Stimulated activated CD4-positive, alpha-beta T cell treated with anti-CD3 and anti-CD28 coated beads, TNF-alpha, amount 100 ng/mL, for 48 hours (primary cell): Measurements from ENCODE around the gene GALM.
"Not testable (repeated sequence)": the region's sequence is repeated elsewhere in the genome, so short reads cannot be mapped to it uniquely, and the experiment has no call there.

Experiments used
- DNase-seq, 3 donors: peaks; one replicate each; pipeline ENCODE4 v3.0.0-alpha.2; 2020; ENCODE audit warnings: low read depth in 3 of 3

Gene GALM

GRCh38 chr2:38680868-38681267 is 15.0 kb downstream of the GALM start:
- not testable (repeated sequence) for DNase-seq

GRCh38 chr2:38682008-38682575 is 16.2 kb downstream of the GALM start:
- DNase-seq, result no peak

- DNase-seq, result not testable (repeated sequence)
These were observed 16.7 kb downstream of the GALM start for GRCh38 chr2:38682620-38683019.

DNA sequence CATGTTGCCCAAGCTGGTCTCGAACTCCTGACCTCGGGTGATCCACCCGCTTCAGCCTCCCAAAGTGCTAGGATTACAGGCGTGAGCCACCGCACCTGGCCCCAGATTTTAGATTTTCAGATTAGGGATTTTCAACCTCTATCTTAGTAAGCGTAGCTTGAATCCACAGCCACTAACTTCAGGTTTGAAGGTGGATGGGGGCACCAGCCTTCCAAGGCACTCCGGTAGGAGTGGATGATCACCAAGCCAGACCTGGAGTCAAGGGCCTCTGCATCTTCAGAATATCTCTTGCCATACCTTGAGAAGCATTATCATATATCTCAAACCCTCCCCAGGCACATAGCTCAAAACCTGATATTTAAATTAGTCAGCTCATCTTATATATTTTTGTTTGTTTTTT is 17.9 kb downstream of the GALM start:
- no peak for DNase-seq

GRCh38 chr2:38685116-38685735 is 19.3 kb downstream of the GALM start:
- DNase-seq, result no peak

DNA sequence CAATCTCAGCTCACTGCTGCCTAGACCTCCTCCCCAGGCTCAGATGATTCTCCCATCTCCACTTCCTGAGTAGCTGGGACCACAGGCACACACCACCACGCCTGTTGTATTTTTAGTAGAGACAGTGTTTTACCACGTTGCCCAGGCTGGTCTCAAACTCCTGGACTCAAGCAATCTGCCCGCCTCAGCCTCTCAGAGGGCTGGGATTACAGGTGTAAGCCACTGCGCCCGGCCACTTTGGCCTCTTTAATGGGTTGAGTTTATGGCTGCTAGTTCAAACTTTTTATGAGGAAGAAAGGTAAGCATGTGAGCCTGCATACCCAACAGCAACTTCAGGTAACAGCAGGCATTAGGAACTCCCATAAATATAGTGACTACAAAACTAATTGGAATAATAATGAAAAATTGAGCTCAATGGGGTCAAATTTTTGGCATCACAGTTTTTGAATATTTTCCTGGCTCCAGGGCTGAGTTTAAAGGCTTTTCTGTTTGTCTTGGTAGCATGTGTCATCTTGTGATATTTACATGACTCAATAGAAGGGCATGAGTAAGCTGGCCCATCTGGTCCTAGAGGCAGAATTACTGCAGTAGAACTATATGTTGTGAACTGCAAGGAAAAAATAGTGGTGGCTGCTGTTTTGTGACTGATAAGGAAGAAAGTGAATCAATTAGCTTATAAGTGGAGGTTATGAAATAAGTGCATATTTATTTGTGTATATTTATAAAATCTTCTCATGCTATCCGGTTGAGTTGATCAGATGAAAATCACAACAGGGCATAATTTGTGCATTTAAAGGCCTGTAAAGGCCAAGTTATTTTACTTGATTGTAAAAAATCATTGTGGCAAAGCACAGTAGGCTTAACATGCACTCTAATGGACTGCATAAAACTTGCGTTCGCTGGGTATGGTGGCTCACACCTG is 24.8 kb downstream of the GALM start:
- DNase-seq, result no peak

DNA sequence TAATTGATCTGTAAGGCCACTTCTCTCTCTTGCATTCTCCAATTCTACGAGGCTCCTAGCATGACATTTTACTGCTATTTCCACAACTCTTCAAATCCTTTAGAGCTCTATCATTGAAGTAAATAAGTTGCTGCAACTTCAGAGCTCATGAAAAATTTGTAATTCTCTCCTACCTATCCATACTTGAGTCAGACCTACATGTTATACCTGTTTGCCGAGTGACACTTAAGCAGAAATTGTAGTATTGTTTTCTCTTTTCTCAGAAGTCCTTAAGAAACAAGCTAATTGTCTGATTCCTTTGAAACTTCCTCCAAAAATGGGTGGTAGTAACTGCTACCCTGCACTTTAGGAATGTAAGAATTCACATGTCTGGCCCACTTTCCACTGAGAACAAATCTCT is 26.1 kb downstream of the GALM start:
- DNase-seq, result no peak

DNA sequence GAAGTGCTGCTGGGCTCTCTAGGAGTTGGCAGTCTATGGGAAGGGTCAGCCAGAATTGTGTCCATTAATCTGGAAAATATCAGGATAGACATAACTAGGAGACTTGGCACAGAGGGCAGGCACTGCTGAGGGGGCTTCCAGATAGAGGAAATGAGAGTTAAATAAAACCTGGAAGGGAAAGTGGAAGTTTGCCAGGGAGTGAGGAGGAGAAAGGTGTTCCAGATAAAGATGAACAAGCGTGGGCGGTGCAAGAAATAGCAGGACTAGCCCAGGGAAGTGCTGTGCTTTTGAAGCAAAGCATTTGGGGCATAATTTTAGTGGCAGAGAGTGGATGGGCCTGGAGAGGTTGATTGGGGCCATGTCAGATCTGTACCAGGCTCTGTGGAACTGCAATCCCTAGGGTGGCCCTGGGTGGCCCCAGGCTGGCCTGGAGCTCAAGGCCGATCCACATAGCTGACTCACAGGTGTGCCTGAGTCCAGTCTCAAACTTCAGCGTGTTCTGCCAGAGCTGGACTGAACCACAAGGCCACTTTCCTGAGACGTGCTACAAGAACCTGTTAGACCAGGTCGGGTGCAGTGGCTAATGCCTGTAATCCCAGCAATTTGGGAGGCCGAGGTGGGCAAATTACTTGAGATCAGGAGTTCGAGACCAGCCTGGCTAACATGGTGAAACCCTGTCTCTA is 26.9 kb downstream of the GALM start:
- no peak for DNase-seq

DNA sequence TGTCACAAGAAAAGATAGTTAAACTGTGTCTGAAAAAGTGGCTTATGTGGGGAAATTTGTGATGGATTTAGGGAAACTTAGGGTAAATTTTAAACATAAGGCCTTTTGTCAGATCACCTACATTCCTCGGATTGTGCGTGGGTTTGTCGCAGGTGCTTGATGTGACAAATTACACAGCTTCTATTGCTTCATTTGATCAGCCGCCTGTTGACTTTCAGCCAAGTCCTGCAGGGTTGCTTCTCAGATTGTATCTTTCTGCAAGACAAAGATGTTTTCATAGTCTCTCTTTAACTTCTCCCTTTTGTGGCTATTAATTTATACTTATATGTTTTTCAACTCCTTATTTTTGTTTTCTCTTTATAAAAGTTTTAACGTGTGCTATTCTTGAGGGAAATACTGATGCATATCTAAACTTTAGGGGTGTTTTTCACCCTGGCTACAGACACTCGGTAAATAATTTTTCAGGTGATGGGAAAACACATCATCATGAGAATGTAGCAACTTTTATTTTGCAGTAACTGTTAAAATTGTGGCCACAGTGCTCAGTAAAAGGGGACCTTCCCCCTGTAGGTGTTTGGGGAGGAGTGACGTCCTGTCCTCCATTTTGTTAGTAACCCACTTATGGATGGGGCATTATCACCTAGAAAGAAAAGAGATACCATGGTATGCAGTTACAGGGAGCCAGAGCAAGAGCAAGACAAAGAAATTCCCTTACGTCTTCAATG is 31.4 kb downstream of the GALM start:
- no peak for DNase-seq

DNA sequence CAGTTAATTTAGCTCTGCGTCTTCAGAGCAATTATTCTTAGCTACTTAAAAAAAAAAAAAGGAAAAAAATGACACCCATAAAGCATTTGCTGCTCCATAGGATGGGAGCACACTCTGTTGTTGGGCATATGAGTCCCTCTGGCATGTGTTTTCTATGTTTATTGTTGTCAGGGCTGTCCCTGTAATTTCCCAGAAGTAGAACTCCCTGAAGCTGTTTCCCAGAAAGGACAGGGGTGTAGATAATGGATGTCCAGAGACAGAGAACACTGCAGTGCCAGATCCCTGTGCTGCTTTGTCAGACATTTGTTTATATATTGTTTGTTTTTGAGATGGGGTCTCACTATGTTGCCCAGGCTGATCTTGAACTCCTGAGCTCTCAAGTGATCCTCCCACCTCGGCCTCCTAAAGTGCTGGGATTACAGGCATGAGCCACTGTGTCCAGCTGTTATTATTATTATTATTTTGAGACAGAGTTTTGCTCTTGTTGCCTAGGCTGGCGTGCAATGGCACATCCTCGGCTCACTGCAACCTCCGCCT is 32.6 kb downstream of the GALM start:
- no peak for DNase-seq

DNA sequence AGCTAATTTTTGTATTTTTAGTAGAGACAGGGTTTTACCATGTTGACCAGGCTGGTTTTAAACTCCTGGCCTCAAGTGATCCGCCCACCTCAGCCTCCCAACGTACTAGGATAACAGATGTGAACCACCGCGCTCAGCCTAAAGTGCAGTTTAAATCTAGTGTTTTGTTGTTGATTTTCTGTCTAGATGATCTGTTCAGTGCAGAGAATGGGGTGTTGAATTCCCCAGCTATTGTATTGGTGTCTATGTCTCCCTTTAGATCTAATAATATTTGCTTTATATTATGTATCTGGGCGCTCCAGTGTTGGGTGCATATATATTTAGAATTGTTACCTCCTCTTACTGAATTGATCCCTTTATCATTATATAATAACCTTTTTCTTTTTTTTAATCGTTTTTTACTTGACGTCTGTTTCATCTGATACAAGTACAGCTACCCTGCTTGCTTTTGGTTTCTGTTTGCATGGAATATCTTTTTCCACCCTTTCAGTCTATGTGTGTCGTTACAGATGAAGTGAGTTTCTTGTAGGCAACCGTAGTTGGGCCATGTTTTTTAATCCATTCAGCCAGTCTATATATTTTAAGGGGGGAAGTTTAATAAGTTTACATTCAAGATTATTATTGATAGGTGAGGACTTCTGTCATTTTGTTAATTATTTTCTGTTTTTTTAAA is 34.3 kb downstream of the GALM start:
- DNase-seq, result no peak

- no peak for DNase-seq
These were observed 35.1 kb downstream of the GALM start for GRCh38 chr2:38700881-38701458.

- DNase-seq, result no peak
These were observed 35.6 kb downstream of the GALM start for GRCh38 chr2:38701542-38701941.

- no peak for DNase-seq
These were observed 36.5 kb downstream of the GALM start for GRCh38 chr2:38702413-38702812.

GRCh38 chr2:38703336-38703735 is 37.4 kb downstream of the GALM start:
- not testable (repeated sequence) for DNase-seq

DNA sequence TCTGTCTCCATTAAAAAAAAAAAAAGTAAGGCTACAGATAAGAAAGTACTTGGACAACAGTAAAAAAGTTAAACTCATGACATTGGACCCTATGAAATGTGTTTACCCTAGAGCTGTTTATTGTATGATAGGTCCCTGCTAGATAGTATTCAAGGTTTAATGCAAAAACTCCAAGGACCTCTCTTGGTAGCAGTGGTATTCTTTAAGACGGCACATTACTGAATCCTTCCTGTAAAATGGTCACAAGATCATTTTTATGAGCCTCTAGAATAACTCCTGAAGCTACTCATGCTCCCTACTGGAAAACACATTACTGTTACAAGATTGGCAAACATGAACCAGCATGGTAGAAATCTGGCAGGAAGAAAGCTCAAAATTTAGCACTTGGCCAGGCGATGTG is 38.8 kb downstream of the GALM start:
- DNase-seq, result no peak

GRCh38 chr2:38706846-38707345 is 41.0 kb downstream of the GALM start:
- DNase-seq, result no peak

- DNase-seq, result not testable (repeated sequence)
These were observed 42.6 kb downstream of the GALM start for GRCh38 chr2:38708491-38708890.

DNA sequence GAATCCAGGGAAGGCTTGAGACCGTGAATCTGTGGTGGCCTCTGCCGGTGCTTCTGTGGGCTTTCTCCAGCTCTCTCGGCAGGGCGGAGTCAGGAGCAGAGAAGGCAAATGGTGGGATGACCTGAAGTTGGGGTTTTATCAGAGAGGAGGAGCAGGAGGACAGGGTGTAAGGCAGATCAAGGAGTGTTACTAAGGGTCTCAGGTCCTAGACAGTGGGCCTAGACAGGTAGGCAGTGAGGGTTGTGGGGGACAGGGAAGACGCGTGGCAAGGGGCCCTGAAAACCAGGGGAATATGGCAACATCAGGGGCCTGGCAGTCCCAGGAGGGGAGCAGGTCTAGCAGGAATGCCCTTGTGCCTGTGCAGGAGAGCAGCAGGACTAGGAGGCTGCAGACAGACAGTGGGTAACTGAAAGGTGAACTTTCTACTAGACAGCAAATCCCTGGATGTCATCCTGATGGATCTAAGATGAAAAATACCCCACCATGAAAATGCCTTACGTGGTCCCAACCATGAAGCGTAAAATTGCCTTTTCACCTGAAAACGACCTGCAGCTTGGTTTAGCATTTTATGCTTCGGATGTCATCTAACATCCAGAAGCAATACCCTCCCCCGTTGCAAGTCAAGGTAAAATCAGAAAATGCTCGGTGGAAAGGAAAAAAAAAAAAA is 43.1 kb downstream of the GALM start:
- no peak for DNase-seq
